GM18526 (cell line): Measurements from ENCODE around the gene TMCC2.

Experiments used
- POLR2A ChIP-seq: IDR thresholded peaks from 3 replicates; pipeline ENCODE4 v1.6.1; 2011; ENCODE audit not compliant: insufficient read length; ENCODE audit errors: extremely low read depth

Gene TMCC2

DNA sequence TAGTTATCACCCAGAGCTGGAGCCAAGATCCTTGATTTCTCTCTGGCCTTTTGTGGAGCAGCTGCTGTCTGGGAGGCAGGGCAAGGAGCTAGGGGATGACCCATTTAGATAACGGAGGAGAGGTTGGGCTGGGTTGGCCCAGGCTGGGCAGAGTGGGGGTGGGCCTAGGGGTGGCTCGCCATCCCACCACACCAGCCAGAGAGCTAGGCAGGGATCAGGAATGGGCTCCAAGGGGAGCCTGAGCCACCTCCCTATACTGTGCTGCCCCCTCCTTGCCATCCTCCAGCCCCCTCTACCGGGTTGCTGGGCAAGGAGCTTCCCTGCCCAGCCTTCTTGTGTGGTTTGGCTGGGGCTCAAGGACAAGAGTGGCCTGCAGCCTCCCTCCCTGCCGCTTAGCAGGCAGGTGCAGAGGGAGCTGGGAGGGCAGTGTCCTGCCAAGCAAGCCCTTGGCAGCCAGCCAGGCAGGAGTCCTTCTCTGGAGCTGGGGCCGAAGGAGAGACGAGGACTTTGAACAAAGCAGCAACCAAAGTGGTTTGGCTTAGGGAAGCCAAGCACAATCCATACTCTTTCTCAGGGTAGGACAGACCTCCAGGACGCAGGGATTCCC lies 89.7 kb downstream of the TMCC2 start:
- no peak for TF ChIP-seq POLR2A

- no peak for TF ChIP-seq POLR2A
These were observed 90.7 kb downstream of the TMCC2 start for GRCh38 chr1:205318231-205318991.

- TF ChIP-seq POLR2A, result no peak
These were observed 91.6 kb downstream of the TMCC2 start for GRCh38 chr1:205319081-205320018.

DNA sequence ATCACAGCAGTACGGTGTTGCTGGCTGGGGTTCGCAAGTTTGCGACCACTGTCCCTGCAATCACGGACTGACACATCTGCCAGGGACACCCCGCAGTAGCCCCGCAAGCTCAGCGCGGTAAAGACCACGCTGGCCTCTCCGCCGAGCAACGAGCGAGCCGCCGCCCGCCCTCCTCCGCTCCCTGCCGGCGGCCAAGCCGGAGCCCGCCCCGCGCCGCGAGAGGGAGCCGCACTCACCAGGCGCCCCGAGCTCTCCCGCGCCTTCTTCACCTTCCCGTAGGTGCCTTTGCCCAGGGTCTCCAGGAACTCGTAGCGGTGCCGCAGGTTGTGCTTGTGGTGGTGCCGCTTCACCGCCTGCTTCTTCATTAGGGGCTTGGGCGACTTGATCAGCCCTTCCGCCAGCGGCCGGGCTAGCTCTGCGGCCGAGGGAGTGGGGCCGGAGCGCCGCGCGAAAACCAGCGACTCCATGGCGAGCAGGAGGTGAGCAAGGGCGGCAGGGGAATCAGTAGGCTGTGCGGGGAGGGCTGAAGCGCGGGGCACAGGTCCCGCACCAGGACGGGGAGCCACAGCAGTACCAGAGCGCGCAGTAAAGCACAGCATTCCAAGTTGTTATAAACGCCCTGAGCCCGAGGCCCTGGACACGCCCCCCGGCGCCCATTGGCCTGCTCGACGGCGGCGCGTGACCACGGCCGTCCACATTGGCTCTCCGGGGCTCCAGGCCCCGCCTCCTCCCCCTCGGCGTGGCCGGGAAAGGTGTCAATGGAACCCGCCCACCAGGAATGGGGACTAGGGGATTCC lies 93.6 kb downstream of the TMCC2 start, which contains the start of gene NUAK2:
Gene NUAK2, minus strand, starts transcription at position 584 of the 797 bp plus-strand sequence. Its CDS starts 117 bp downstream, at position 467.
- no peak for TF ChIP-seq POLR2A

DNA sequence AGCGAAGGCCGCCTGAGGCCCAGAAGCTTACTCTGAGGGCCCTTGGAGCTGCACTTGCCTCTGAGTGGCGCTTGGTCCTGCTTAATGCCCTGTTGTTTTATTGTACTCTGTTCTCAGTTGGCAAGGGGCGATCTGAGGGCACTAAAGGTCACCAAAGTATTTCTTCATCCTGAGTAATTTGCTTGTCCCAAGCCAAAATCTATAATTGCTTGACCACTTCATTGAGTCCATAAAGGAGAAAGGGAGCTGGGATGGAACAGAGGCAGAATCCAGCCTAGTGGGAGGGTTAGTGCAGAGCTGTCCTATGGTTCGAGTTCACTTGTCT lies 94.2 kb downstream of the TMCC2 start:
- no peak for TF ChIP-seq POLR2A
